Body of pancreas (tissue), 4 donors: ENCODE results near the gene CLDN24.

Experiments used
- CTCF ChIP-seq, 7 experiments: fragments of 450-650 bp in 4 of 7; fragments of 200-600 bp in 3 of 7; sonication (generic) in 3 of 7; IDR thresholded peaks; one replicate each; pipeline ENCODE4 v1.5.1; 2016 to 2019; ENCODE audit warnings: antibody characterized with exemption in 7 of 7
- POLR2A ChIP-seq, 3 donors: fragments of 450-650 bp; IDR thresholded peaks; one replicate each; pipeline ENCODE4 v1.6.1; 2016; ENCODE audit warnings: antibody characterized with exemption in 3 of 3, mild to moderate bottlenecking in 2 of 3

GRCh38 chr4:183306811-183307210, 15.4 kb downstream of the CLDN24 start:
- TF ChIP-seq POLR2A (IDR thresholded peaks at IDR 0.05) (no peak), CTCF (IDR thresholded peaks at IDR 0.05) (no peak)
